HEK293 (cell line): Measurements from ENCODE around the gene PLAU.

ENCODE experiments used
- GLIS1 ChIP-seq: fragments of 450-650 bp; formaldehyde crosslinking; IDR thresholded peaks from 2 replicates; pipeline ENCODE4 v1.5.1; 2016; ENCODE audit warnings: missing biosample characterization, missing genetic modification characterization
- KLF7 ChIP-seq: fragments of 450-650 bp; formaldehyde crosslinking; IDR thresholded peaks from 2 replicates; pipeline ENCODE4 v1.5.1; 2016; ENCODE audit warnings: missing biosample characterization, missing genetic modification characterization, borderline replicate concordance
- PRDM1 ChIP-seq: fragments of 450-650 bp; formaldehyde crosslinking; IDR thresholded peaks from 2 replicates; pipeline ENCODE4; 2016; ENCODE audit warnings: missing biosample characterization, missing genetic modification characterization
- SP2 ChIP-seq: fragments of 450-650 bp; formaldehyde crosslinking; IDR thresholded peaks from 2 replicates; pipeline ENCODE4 v1.5.1; 2016; ENCODE audit warnings: missing biosample characterization, missing genetic modification characterization
- ZBTB48 ChIP-seq: fragments of 450-650 bp; formaldehyde crosslinking; IDR thresholded peaks from 2 replicates; pipeline ENCODE4 v1.5.1; 2016; ENCODE audit warnings: missing biosample characterization, missing genetic modification characterization
- ZBTB49 ChIP-seq: fragments of 450-650 bp; formaldehyde crosslinking; IDR thresholded peaks from 2 replicates; pipeline ENCODE4 v1.5.1; 2016; ENCODE audit warnings: missing biosample characterization, missing genetic modification characterization, low read depth
- ZEB2 ChIP-seq: fragments of 450-650 bp; formaldehyde crosslinking; IDR thresholded peaks from 2 replicates; pipeline ENCODE4 v1.5.1; 2016; ENCODE audit warnings: missing biosample characterization, missing genetic modification characterization
- ZFP37 ChIP-seq: fragments of 450-650 bp; formaldehyde crosslinking; IDR thresholded peaks from 2 replicates; pipeline ENCODE4 v1.5.1; 2016; ENCODE audit warnings: missing biosample characterization, missing genetic modification characterization
- ZFP69B ChIP-seq: fragments of 450-650 bp; formaldehyde crosslinking; IDR thresholded peaks from 2 replicates; pipeline ENCODE4 v1.5.1; 2016; ENCODE audit warnings: missing biosample characterization, missing genetic modification characterization
- ZNF18 ChIP-seq: fragments of 450-650 bp; formaldehyde crosslinking; IDR thresholded peaks from 2 replicates; pipeline ENCODE4 v1.5.1; 2016; ENCODE audit warnings: missing biosample characterization, missing genetic modification characterization
- ZNF221 ChIP-seq: fragments of 450-650 bp; formaldehyde crosslinking; IDR thresholded peaks from 2 replicates; pipeline ENCODE4 v1.5.1; 2017; ENCODE audit warnings: missing biosample characterization, missing genetic modification characterization, borderline replicate concordance
- ZNF24 ChIP-seq: fragments of 450-650 bp; formaldehyde crosslinking; IDR thresholded peaks from 2 replicates; pipeline ENCODE4 v1.5.1; 2016; ENCODE audit warnings: missing biosample characterization, missing genetic modification characterization
- ZNF391 ChIP-seq: fragments of 450-650 bp; formaldehyde crosslinking; IDR thresholded peaks from 2 replicates; pipeline ENCODE4 v1.5.1; 2016; ENCODE audit warnings: low read depth, missing biosample characterization, missing genetic modification characterization, borderline replicate concordance
- ZNF571 ChIP-seq: fragments of 450-650 bp; formaldehyde crosslinking; IDR thresholded peaks from 2 replicates; pipeline ENCODE4 v1.5.0; 2017; ENCODE audit warnings: missing biosample characterization, missing genetic modification characterization
- ZNF585B ChIP-seq: fragments of 450-650 bp; formaldehyde crosslinking; IDR thresholded peaks from 2 replicates; pipeline ENCODE4 v1.5.1; 2016; ENCODE audit warnings: missing biosample characterization, missing genetic modification characterization
- ZNF654 ChIP-seq: fragments of 450-650 bp; formaldehyde crosslinking; IDR thresholded peaks from 2 replicates; pipeline ENCODE4 v1.5.1; 2016; ENCODE audit warnings: low read depth, missing biosample characterization, missing genetic modification characterization
- ZSCAN18 ChIP-seq: fragments of 450-650 bp; formaldehyde crosslinking; IDR thresholded peaks from 2 replicates; pipeline ENCODE4 v1.5.1; 2016; ENCODE audit warnings: missing biosample characterization, missing genetic modification characterization
- TF ChIP-seq, protein P1 (sequence below): fragments of 450-650 bp; formaldehyde crosslinking; IDR thresholded peaks from 2 replicates; pipeline ENCODE4 v1.5.1; 2016; ENCODE audit warnings: missing biosample characterization, missing genetic modification characterization
- TF ChIP-seq, protein P2 (sequence below): fragments of 450-650 bp; formaldehyde crosslinking; IDR thresholded peaks from 2 replicates; pipeline ENCODE4 v1.5.1; 2016; ENCODE audit warnings: missing biosample characterization, missing genetic modification characterization
- TF ChIP-seq, protein P3 (sequence below): fragments of 450-650 bp; formaldehyde crosslinking; IDR thresholded peaks from 2 replicates; pipeline ENCODE4 v1.5.1; 2016; ENCODE audit warnings: missing biosample characterization, missing genetic modification characterization
- TF ChIP-seq, protein P4 (sequence below): fragments of 450-650 bp; formaldehyde crosslinking; IDR thresholded peaks from 2 replicates; pipeline ENCODE4 v1.5.1; 2016; ENCODE audit warnings: missing biosample characterization, missing genetic modification characterization
- TF ChIP-seq, protein P5 (sequence below): fragments of 450-650 bp; formaldehyde crosslinking; IDR thresholded peaks from 2 replicates; pipeline ENCODE4 v1.5.1; 2016; ENCODE audit warnings: missing biosample characterization, missing genetic modification characterization

PLAU gene

DNA sequence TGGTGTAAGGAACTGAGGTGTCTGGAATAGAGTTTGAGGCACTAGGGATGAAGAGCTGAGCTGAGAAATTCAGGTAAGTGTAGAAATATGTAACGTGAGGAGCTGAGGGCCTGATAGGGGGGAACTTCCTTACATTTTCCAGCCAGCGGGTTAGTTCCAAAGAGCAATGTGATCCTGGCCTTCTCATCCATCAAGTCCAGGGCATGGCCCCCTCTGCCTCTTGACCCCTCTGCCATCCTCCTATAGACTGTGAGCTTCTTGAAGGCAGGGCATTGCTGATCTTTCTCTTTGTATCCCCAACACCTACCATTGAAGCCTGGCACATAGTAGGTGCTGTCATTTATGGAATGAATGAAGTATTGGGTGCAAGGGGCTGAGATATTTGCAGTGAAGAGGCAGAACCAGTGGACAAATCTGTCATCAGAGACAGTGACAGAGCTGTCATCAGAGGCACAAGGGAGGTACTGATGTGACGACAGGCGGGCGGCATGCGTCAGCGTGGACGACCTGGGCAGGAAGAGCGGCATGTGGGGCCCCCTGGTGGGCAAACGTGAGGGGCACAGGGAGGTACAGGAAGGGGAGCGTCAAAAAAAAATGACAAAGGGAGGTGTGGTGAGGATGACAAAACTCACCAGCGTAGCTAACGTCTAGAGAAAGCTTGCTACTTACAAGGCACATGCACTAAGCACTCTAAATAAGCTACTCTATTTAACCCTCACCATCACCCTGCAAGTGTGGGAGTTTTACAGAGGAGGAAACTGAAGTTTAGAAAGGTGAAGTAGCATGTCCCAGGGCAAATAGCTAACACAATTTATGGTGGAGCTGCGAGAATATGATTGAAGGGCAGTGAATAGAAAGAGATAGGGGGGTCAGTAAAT, 31.4 kb upstream of the PLAU start (continued):
- TF ChIP-seq, protein P1, sequence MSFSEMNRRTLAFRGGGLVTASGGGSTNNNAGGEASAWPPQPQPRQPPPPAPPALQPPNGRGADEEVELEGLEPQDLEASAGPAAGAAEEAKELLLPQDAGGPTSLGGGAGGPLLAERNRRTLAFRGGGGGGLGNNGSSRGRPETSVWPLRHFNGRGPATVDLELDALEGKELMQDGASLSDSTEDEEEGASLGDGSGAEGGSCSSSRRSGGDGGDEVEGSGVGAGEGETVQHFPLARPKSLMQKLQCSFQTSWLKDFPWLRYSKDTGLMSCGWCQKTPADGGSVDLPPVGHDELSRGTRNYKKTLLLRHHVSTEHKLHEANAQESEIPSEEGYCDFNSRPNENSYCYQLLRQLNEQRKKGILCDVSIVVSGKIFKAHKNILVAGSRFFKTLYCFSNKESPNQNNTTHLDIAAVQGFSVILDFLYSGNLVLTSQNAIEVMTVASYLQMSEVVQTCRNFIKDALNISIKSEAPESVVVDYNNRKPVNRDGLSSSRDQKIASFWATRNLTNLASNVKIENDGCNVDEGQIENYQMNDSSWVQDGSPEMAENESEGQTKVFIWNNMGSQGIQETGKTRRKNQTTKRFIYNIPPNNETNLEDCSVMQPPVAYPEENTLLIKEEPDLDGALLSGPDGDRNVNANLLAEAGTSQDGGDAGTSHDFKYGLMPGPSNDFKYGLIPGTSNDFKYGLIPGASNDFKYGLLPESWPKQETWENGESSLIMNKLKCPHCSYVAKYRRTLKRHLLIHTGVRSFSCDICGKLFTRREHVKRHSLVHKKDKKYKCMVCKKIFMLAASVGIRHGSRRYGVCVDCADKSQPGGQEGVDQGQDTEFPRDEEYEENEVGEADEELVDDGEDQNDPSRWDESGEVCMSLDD, result peak; percentile 96
- TF ChIP-seq, protein P2, sequence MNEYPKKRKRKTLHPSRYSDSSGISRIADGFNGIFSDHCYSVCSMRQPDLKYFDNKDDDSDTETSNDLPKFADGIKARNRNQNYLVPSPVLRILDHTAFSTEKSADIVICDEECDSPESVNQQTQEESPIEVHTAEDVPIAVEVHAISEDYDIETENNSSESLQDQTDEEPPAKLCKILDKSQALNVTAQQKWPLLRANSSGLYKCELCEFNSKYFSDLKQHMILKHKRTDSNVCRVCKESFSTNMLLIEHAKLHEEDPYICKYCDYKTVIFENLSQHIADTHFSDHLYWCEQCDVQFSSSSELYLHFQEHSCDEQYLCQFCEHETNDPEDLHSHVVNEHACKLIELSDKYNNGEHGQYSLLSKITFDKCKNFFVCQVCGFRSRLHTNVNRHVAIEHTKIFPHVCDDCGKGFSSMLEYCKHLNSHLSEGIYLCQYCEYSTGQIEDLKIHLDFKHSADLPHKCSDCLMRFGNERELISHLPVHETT, result peak; percentile 79; the same call in 1 of the 2 replicates
- TF ChIP-seq ZNF18 (tag by site-specific recombination) (no peak), ZSCAN18 (0 out of 2 replicates have a peak, but pooled peaks have one; percentile 40), ZFP37 (tag by site-specific recombination) (0 out of 2 replicates have a peak, but pooled peaks have one; percentile 37), ZBTB49 (tag by site-specific recombination) (no peak), SP2 (tag by site-specific recombination) (peak; percentile 46), ZEB2 (peak; percentile 74; the same call in 1 of the 2 replicates), ZNF654 (peak; percentile 97), ZNF585B (tag by site-specific recombination) (no peak), KLF7 (tag by site-specific recombination) (no peak), ZNF24 (tag by site-specific recombination) (peak; percentile 90; the same call in 1 of the 2 replicates), ZNF221 (tag by site-specific recombination) (no peak), ZNF391 (tag by site-specific recombination) (peak; percentile 88; the same call in 1 of the 2 replicates), ZBTB48 (tag by site-specific recombination) (peak; percentile 46; the same call in 1 of the 2 replicates), PRDM1 (tag by site-specific recombination) (peak; percentile 39; the same call in 1 of the 2 replicates), ZNF571 (no peak), GLIS1 (tag by site-specific recombination) (peak; percentile 56), ZFP69B (0 out of 2 replicates have a peak, but pooled peaks have one; percentile 18)
- TF ChIP-seq, protein P3, sequence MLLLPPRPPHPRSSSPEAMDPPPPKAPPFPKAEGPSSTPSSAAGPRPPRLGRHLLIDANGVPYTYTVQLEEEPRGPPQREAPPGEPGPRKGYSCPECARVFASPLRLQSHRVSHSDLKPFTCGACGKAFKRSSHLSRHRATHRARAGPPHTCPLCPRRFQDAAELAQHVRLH (tag by site-specific recombination), result 0 out of 2 replicates have a peak, but pooled peaks have one; percentile 45
- TF ChIP-seq, protein P4, sequence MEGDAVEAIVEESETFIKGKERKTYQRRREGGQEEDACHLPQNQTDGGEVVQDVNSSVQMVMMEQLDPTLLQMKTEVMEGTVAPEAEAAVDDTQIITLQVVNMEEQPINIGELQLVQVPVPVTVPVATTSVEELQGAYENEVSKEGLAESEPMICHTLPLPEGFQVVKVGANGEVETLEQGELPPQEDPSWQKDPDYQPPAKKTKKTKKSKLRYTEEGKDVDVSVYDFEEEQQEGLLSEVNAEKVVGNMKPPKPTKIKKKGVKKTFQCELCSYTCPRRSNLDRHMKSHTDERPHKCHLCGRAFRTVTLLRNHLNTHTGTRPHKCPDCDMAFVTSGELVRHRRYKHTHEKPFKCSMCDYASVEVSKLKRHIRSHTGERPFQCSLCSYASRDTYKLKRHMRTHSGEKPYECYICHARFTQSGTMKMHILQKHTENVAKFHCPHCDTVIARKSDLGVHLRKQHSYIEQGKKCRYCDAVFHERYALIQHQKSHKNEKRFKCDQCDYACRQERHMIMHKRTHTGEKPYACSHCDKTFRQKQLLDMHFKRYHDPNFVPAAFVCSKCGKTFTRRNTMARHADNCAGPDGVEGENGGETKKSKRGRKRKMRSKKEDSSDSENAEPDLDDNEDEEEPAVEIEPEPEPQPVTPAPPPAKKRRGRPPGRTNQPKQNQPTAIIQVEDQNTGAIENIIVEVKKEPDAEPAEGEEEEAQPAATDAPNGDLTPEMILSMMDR, result peak; percentile 96
- TF ChIP-seq, protein P5, sequence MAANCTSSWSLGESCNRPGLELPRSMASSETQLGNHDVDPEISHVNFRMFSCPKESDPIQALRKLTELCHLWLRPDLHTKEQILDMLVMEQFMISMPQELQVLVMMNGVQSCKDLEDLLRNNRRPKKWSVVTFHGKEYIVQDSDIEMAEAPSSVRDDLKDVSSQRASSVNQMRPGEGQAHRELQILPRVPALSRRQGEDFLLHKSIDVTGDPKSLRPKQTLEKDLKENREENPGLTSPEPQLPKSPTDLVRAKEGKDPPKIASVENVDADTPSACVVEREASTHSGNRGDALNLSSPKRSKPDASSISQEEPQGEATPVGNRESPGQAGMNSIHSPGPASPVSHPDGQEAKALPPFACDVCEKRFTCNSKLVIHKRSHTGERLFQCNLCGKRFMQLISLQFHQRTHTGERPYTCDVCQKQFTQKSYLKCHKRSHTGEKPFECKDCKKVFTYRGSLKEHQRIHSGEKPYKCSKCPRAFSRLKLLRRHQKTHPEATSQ (tag by site-specific recombination), result no peak
